H1 (cell line): ENCODE data around the gene HSF5. TPM values are rescaled to one million over a fixed set of nuclear protein-coding genes. Genes with fewer than 3 reads are reported as not detected.

Experiments
- CHD1 ChIP-seq: IDR thresholded peaks from 2 replicates; pipeline ENCODE4 v1.6.1; 2012; ENCODE audit warnings: low read depth, low read length, improper control_type of control experiment
- SP4 ChIP-seq: IDR thresholded peaks from 2 replicates; pipeline ENCODE4 v1.6.1; 2012; ENCODE audit warnings: low read length, inconsistent platforms
- TBP ChIP-seq: IDR thresholded peaks from 2 replicates; pipeline ENCODE4 v1.6.1; 2011; ENCODE audit warnings: low read depth, low read length, improper control_type of control experiment
- ZNF274 ChIP-seq: IDR thresholded peaks from 2 replicates; pipeline ENCODE4 v1.7.0; 2012; ENCODE audit warnings: low read length, borderline replicate concordance; ENCODE audit errors: extremely low read depth
- polyA plus RNA-seq, 7 experiments: library from polyadenylated mRNA; depleted of rRNA in 3 of 7; stranded (reverse) in 5 of 7; unstranded in 2 of 7; fragments of >200 nt in 5 of 7; fragments of 200-250 nt in 2 of 7; gene quantifications; 1 replicate in 5 of 7; 2 replicates in 1 of 7; 4 replicates in 1 of 7; pipeline versions ENCODE4 v1.2.1 to v1.2.3, GENCODE V29; 2011 to 2013; ENCODE audit warnings: missing spikeins in 2 of 7, mixed read lengths in 2 of 7
- total RNA-seq: library from RNA; stranded (reverse); fragmentation: NEBNext Ultra II Directional; extraction: Animal tissue kit (Norgen Biotek cat#: 25700); gene quantifications from 2 replicates; pipeline ENCODE4 v1.2.1, GENCODE V29; 2021

The HSF5 gene
- total and polyA plus RNA-seq, 2 of the 8 experiments (the other 6 are each of a cell fraction or from before 2014, with no cell fraction given) = not detected

GRCh38 chr17:58516644-58517377, 28.6 kb upstream of the HSF5 start (continued):
- no peak for TF ChIP-seq ZNF274
- TF ChIP-seq SP4 = no peak
- no peak for TF ChIP-seq TBP
- no peak for TF ChIP-seq CHD1
